HG03039 (cell line): Measurements from ENCODE around the gene NANOS1.
A peak's percentile ranks its signal among the peaks of the same experiment; 100 is the strongest.

ENCODE experiments used
- ATAC-seq: cut with Tn5 transposase; IDR thresholded peaks from one replicate; pipeline ENCODE4 v1.9.1; 2021; ENCODE audit warnings: mild to moderate bottlenecking, moderate library complexity; ENCODE audit not compliant: unreplicated experiment

NANOS1 gene

DNA sequence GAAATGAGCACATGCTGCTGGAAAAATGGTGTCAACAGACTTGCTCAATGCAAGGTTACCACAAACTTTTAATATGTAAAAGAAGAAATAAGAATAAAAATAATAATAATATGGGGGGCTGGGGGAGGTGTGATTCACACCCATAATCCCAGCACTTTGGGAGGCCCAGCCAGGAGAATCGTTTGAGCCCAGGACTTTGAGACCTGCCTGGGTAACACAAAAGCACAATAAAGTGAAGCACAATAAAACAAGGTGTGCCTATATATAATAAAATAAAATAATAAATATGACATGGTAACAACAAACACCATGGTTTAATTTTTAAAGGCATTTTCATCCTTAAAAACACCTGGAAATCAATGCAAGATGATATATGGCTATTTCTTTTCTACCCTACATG is 26.0 kb downstream of the NANOS1 start:
- no peak for ATAC-seq

DNA sequence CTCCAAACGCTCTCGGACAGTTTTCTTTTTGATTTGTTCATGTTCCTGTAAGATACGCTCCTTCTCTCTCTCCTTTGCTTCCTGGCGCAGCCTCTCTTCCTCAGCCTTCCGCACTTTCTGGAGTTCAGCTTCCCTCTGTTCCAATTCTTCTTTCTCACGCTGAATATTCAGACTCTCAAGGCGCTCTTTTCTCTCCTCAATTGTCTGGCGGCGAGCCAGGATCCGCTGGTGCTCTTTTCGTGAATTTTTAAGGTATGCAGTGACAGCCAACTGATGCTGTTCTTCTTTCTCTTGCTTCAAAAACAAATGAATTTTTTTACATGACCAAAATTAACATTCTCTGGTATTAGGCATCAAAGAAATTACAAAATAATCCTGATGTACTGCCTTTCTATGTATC is 28.5 kb downstream of the NANOS1 start:
- no peak for ATAC-seq

DNA sequence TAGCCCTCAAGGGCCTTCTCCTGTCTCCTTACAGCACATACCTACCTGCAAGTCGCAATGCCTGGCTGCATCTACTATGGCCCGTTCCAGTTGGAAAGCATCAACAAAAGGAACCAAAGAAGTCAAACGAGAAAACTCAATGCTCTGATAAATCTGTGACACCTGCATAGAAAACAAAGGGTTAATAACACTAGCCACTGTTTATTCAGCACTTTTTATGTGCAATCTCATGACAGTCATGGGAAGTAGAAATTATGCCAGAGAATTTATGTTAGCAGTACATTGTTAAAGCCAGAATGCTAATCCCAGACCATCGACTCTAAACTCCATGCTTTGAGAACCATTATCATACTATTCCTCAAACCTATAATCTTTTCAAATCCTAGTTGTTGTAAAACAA is 30.0 kb downstream of the NANOS1 start:
- ATAC-seq: no peak

DNA sequence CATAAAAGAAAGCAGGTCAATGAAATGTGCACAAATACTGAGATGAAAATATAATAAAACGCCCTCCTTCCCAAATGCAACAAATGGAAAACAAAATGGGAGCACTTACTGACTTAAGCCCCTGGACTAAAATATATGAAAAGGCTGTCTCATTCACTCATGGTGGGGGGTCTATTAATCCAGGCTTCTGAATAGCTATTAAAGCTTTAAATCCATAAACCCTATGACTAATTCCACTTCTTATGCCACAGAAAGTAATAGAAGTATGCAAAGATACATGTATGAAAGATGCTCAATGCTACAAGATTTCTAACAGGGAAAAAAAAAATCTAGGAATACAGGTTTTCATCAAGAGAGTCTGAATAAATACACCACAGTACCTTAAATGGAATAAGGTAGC is 30.6 kb downstream of the NANOS1 start:
- ATAC-seq: no peak

DNA sequence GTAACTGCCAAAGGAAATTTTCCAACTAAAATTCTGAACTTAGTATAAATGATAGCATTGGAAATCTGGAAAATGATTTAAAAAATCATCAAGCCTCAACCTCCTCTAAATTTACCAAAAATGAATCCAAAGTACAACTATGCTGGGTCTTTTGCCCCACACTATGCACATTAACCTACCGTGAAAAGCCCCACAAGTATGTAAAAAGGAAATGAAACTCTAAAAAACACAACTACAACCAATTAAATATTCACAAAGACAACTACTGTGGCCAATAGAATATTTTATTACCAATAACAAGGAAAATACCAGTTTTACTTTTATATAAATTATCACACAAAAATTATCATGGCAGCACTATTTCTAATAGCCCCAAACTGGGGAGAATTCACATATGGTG is 31.8 kb downstream of the NANOS1 start:
- no peak for ATAC-seq

DNA sequence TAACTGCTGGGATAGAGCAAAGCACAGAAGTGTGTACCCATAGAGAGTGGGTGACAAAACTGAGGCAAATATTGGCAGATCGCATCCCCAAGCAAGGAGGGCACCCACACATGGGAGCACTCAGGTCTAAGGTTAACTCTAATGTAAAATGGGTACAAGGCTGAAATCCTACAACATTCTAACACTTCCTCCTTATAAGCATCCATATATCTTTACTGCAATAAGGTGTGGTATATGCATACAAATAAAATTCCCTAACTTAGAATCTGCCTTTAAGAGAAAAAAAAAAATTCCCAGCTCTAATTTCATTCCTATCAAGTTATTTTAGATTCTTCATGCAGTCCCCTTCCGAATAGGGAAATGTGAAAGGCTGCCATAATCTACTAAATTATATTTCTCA is 32.4 kb downstream of the NANOS1 start:
- no peak for ATAC-seq

DNA sequence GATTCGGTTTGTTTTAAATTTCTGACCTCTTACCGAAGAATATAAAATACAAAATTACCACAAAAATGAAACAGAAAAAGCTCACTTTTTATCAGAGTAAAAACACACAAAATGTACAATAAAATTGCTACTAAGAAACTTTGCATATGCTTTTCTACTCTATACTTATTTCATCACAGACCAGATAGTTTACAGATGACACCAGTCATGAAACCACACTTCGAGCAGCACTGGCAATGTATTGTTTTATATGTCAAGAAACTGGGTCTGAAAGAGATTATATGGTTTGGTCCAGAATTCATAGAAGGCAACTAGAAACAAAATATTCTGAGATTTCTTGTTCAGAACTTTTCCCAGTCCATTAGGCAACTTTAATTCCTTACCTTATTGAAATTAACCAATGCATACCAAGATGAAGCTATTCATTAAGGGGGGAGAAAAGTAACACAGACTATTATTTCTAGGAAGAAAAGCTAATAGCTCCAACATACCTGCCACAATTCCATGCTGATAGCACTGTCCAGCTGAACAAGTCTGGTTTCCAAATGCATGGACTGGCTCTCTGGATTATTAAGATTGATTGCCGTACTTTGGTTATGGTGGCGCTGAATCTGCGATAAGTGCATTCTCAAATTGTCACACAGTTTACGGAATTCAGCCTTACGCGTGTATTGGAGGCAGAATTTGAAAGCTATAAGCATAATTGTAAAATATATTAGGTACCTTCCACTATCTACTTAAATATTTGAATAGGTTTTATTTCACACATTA is 41.1 kb downstream of the NANOS1 start:
- no peak for ATAC-seq

DNA sequence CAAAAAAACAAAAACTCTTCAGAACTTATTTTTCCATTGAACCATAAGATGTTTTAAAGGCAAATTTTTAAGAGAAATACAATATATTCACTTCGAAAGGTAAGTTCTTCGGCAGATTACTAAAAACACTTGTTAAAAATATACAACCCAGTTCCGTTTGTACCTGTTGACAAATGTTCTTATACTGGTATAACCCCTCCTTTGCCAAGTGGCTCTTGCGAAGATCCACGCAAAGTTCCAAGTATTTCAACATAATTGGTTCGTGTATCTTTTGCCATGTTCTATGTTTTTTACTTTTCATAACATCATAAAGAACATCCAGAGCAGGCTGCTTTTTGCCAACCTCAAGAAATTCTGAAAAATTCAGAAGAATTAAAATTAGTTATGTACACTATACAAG is 44.1 kb downstream of the NANOS1 start:
- no peak for ATAC-seq

DNA sequence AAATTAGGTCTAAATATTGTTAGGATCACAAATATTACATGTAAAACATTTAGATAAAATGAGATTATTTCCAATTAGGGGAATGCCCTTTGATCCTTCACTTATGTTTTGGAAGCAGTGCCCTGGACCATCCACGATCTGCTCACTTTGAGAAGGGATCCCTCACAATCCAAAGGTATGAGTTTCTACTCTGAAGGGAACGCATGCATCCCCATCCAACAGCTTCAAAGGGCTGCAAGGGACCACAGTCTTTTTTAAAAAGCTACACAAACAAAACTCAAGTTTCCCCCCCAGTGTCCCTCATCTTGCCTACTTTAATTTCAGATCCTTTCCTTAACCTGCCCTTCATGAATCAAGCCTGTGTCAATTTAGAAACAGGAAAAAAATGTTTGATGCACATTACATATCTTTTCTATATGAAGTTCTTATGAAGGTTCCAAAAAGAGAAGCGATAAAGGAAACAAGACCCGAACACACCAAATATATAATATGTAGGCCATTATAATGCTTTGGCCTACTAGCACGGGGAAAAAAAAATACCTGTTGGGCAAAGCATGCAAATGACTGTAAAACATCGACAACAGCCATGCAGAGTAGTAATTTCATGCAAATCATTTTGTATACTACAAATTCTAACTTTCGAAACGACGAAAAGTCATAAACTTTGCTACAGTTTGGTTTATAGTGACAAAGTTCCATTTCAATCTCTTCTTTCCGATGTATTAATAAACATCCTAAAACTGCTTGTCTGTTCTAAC is 49.1 kb downstream of the NANOS1 start:
- ATAC-seq: no peak

DNA sequence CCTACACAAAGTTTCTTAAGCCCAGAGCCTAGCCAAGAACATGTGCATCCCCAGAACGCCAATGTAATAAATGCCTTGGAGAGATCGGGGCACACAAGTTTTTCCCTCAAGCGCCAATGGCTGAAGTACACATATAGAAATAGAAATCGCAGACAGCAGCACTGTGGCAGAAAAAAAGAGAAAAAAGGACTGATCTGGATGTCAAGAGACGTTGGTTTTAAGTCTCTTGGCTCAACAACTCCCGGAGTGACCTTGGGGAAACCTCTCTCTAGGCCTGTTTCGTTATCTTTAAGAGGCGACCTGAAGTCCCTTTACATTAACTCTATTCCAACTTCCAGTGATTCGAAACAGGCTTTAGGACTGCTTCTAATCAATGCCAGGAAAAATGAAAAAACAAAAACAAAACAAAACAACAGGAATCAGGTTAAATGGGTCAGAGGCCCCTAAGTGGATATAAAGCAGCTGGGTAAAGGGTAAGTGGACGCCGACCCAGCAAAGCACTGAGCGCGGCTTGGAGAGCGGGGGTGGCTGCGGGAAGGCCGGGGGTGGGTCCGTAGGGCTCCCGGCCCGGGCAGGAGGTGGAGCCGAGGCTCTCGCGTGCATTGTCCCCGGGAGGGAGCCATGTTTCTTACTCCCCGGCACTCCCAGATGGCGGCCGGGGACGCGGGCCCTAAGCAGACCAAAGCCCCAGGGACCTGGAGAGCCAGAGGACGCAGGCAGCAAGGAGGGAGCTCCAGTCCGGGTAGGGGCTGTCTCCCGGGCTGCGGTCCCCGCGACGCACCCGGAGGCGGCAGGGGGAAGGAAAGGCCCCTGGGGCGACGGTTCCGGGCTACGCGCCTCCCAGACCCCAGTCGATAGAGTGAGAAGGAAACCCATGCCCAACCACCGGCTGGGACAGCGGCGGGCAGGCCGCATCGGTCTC is 50.3 kb downstream of the NANOS1 start:
- ATAC-seq: peak; percentile 65

DNA sequence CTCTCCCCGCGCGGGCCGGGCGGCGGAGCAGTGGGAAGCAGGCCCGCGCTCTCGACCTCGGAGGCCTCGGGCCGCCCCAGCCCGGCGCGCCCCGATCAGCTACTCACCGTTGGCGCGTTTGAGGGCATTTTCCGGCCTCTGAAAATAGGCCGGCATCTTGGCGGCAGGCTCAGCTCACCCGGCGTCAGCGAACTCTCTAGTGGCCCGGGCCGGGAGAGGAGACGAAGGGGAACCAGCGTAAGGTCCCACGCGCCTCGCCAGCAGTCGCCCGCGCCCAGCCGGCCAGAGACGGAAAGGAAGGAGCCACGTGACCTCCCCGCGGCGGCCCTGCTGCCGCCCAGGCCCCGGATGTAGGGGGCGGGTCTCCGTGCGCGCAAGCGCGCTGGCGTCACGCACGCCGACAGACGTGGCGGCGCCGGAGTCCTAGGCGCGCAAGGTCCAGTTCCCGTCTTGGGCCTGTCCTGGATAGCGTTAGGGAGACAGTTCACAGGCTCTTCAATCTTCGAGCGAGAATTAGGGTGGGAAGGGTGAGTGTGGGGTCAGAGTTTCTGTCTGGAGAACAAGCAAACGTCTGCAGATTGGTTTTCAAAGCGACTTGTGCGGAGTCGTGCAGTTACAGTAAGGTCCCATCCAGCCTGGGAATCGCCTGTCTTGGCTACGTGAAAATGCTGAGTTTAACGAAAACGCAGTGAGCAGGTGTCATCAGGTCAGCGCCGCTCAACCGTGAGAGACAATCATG is 51.2 kb downstream of the NANOS1 start, which contains the start of gene EIF3A:
Gene EIF3A (minus strand): TSS at position 297 of the 739 bp plus-strand sequence. CDS start 141 bp downstream, at position 156.
- ATAC-seq: peak; percentile 75
